Spleen (tissue), 7 donors: Measurements from ENCODE around the gene RGS17.
"Not testable (repeated sequence)": the region's sequence is repeated elsewhere in the genome, so short reads cannot be mapped to it uniquely, and the experiment has no call there.

Source experiments
- CTCF ChIP-seq, 11 experiments: fragments of 200-600 bp in 7 of 11; fragments of 450-650 bp in 4 of 11; sonication (generic) in 4 of 11; IDR thresholded peaks in 8 of 11; conservative IDR thresholded peaks in 3 of 11; 1 replicate in 7 of 11; 2 replicates in 4 of 11; pipeline versions ENCODE4 v1.4.0 to v1.8.0; 2016 to 2021; ENCODE audit warnings: antibody characterized with exemption in 11 of 11, inconsistent platforms in 4 of 11, mild to moderate bottlenecking in 1 of 11
- POLR2A ChIP-seq, 3 donors: fragments of 450-650 bp; IDR thresholded peaks; one replicate each; pipeline ENCODE4 v1.5.1; 2017; ENCODE audit warnings: antibody characterized with exemption in 3 of 3, mild to moderate bottlenecking in 1 of 3
- donor health status: DM: no; HTN: no; CAD: no; lungs with moderate emphysema.
- donor health status: DM: no; HTN: no; CAD: no.
- donor health status: DM: no; HTN: no; CAD: no.

GRCh38 chr6:153000790-153001189 is 130.3 kb downstream of the RGS17 start:
- TF ChIP-seq CTCF (IDR thresholded peaks at IDR 0.05 in 8 of 11, conservative IDR thresholded peaks at IDR 0.05 in 3 of 11); POLR2A (IDR thresholded peaks at IDR 0.05): not testable (repeated sequence)
